HG02973 (cell line): ENCODE results near the gene KIF6.
"Not testable (repeated sequence)": the region's sequence is repeated elsewhere in the genome, so short reads cannot be mapped to it uniquely, and the experiment has no call there.

Experiments used
- ATAC-seq: cut with Tn5 transposase; IDR thresholded peaks from one replicate; pipeline ENCODE4 v1.9.1; 2021; ENCODE audit warnings: moderate library complexity; ENCODE audit not compliant: unreplicated experiment

KIF6 gene

GRCh38 chr6:39724787-39725631 is at the start of gene KIF6:
KIF6 (minus strand) TSS chr6:39725408; CDS start chr6:39725310, 98 bp downstream.
- ATAC-seq: peak; percentile 99

DNA sequence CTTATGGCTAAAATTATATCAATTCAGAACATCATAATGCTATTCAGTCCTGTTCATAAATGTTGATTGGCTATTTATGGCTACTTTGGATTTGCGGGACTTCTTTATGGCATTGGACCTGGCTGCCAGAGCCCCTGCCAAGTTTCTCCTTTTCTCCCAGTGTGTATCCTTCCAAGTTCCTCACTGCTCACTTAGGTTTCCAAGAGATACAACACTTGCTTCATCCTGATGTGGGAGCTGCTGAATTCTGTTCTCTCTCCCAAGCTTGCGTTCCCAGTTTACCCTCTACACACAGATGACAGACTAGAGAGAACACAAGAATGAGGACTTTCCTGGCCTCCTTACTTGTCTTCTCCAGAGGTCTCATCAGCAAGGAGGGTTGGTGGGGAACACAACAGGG is 48.6 kb upstream of the KIF6 start:
- ATAC-seq: no peak

- no peak for ATAC-seq
Observed at GRCh38 chr6:39772559-39773273, 47.5 kb upstream of the KIF6 start.

GRCh38 chr6:39770446-39770845 is 45.2 kb upstream of the KIF6 start:
- ATAC-seq: no peak

DNA sequence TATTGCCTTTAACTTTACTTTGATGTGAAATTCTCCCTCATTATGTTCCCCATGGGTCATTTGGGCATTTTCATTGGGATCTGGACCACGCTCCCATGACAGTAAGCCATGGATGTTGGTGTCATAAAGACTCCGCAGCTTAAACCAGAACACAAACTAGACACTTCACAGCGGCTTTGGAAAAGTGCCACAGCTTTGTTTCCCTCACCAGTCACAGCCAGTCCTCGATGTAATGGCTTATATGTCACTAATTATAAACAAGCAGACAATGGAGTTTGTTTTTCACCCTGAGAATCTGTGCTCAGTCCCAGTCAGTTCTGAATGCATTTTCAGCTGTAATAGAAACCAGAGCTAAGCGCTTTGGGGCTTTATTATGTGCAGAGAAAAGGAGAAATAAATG is 43.8 kb upstream of the KIF6 start:
- no peak for ATAC-seq

- no peak for ATAC-seq
Observed at GRCh38 chr6:39765508-39766065, 40.4 kb upstream of the KIF6 start.

- ATAC-seq: no peak
Observed at GRCh38 chr6:39760226-39760952, 35.2 kb upstream of the KIF6 start.

DNA sequence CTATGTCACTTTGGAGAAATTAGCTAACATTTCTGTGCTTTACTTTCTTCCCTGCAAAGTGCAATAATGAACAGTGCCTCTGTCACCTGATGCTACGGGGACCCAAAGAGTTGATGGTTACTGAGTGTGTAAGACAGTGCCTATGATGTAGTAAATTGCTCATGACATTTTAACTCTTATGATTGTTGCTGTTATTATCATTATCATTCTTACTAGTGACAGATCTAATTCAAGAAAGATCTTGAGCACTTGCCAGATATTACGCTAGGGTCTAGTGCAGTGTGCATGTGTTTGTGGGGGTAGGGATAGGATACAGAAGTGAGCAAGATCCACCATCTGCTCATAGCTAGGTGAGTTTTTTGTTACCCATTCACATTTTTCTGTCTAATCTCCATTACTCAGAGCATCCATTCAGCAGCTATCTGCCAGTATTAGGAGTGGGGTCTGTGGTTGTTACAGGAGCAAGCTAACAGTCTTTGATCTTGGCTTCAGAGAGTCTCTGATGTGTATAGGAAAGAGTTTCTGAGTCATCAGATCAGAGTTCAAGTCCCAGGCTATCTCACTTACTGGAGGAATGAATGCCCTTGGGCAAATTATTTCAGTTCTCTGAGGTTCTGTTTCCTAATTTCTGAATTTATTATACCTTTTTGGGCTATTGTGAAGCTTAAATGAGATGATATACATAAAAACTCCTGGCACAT is 33.8 kb upstream of the KIF6 start:
- no peak for ATAC-seq

GRCh38 chr6:39756582-39756981 is 31.4 kb upstream of the KIF6 start:
- ATAC-seq: no peak

DNA sequence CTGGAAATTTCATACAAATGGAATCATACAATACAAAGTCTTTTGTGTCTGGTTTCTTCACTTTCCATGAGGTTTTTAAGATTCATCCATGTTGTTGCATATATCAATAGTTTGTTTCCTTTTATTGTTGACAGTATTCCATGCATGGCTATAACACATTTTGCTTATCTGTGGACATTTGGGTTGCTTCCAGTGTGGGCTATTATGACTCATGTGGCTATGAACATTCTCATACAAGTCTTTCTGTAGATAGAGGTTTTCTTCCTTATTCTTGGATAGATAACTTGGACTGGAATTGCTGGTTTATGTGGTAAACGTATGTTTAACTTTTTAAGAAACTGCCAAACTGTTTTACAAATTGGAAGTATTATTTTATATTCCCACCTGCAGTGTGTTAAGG is 30.0 kb upstream of the KIF6 start:
- ATAC-seq: no peak

- ATAC-seq: no peak
Observed at GRCh38 chr6:39754514-39755115, 29.4 kb upstream of the KIF6 start.

- no peak for ATAC-seq
Observed at GRCh38 chr6:39753725-39754045, 28.5 kb upstream of the KIF6 start.

DNA sequence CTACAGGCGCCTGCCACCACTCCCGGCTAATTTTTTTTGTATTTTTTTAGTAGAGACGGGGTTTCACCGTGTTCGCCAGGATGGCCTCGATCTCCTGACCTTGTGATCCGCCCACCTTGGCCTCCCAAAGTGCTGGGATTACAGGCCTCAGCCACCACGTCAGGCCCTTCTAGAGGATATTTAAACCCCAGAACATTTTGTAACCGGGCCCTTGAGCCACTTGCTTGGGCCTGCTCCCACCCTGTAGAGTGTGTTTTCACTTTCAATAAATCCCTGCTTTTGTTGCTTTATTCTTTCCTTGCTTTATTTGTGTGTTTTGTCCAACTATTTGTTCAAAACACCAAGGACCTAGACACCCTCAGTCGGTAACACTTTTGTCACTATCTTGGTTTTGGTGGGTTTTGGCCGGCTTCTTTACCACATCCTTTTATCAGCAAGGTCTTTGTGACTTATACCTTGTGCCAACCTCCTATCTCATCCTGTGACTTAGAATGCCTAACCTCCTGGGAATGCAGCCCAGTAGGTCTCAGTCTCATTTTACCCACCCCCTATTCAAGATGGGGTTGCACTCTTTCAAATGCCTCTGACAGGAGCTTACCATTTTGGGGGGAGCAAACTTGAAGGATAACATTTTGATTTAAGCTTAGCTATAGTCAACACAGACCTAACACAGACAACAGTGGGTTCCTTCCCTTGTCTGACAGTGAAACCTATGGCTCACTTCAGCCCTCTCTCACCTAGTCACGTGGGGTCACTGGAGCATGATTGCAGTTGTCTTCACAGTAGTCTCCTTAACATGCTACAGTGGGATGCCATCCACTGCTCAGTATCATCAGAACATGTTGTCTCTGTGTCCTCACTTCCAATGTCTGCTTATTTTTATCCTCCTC is 27.9 kb upstream of the KIF6 start:
- ATAC-seq: no peak

DNA sequence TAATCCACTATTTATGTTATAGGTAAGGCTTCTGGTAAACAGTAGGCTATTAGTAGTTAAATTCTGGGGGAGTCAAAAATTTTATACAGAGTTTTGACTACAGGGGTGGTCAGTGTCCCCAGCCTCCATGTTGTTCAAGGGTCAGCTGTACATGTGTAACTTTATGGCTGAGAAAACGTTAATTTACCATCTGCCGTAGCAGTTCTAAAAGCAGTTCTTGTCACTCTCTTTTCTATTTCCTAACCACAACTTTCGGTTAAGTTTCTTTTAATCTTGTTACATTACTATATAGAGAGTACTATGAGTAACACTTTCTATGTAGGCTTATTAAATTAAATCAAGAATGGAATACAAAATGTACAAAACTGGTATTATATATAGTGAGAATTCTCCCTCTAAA is 21.6 kb upstream of the KIF6 start:
- ATAC-seq: no peak

DNA sequence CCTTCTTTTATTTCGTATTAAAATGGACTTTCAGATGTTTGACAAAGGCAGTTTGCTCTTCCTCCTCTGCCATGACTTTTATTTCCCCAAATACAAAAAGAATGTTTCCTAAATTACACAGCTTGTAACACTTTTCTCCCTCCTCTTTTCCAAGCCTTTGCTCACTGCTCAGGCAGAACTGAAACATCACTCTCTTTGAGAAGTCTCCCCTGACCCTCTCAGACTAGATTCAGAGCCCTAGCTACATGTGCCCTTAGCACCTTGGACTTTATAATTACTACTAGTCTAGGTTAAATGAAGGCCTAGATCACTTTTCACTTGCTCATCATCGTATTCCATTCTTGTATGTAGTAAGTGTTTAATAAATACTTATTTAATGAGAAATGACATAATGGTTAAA is 8.5 kb upstream of the KIF6 start:
- ATAC-seq: no peak

- ATAC-seq: no peak
Observed at GRCh38 chr6:39731565-39731964, 6.4 kb upstream of the KIF6 start.

DNA sequence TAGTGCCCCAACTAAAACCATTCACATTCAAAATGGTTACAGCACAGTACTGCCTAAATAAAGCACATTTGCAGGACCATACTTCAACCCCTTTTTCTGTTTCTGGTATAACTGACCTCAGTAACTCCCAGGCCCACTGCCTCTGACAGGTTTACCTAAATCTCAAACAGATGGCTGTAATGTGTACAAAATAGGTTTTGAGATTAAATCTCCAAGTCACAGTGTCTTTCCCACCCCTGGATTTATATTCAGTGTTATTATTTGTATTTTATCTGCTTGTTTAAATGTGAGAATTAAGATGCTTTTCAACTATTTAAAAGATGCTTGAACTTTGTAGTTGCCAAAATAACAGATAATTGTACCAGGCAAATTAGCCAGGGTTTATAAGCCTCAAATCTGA is 4.7 kb upstream of the KIF6 start:
- no peak for ATAC-seq

GRCh38 chr6:39725632-39725997 is 407 bp upstream of the KIF6 start:
- ATAC-seq: no peak

DNA sequence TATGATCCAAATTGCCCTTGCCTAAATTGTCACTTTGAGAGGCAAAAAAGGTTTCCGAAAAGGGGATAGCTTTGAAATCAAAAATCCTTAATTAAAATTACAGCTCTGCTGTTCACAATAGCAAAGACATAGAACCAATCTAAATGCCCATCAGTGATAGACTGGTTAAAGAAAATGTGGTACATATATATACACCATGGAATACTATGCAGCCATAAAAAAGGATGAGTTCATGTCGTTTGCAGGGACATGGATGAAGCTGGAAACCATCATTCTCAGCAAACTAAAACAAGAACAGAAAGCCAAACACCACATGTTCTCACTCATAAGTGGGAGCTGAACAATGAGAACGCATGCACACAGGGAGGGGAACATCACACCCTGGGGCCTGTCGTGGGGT is 1.9 kb downstream of the KIF6 start:
- not testable (repeated sequence) for ATAC-seq

- no peak for ATAC-seq
Observed at GRCh38 chr6:39714802-39715201, 10.4 kb downstream of the KIF6 start.
